IMR-90 (cell line): ENCODE data around the gene MYO7B. TPM values are rescaled to one million over a fixed set of nuclear protein-coding genes. Genes with fewer than 3 reads are reported as not detected.

ENCODE experiments used
- ATAC-seq: fragments of 200-7000 bp; cut with Tn5 transposase; 2 replicates; pipeline ENCODE4 v1.9.1; 2020; ENCODE audit warnings: low read depth, mild to moderate bottlenecking, moderate library complexity
- BruUV-seq: library from RNA; stranded (reverse); fragments of 400-500 nt; replicated peaks from 2 replicates; lab custom pipeline; 2021; lab: Mats Ljungman, UMichigan
- CTCF ChIA-PET: fragments of 300-600 bp; formaldehyde crosslinking; extraction: SDS; loops from one replicate; lab custom pipeline; 2021; ENCODE audit warnings: antibody characterized with exemption; lab: Yijun Ruan, JAX
- POLR2A ChIA-PET: fragments of 300-600 bp; sonication (Branson Sonifier 250); formaldehyde crosslinking; loops from one replicate; lab custom pipeline; 2022; ENCODE audit warnings: antibody characterized with exemption; ENCODE audit not compliant: unreplicated experiment; lab: Charles Lee
- DNase-seq: peaks from one replicate; pipeline ENCODE4 v3.0.0; 2013
- H2AFZ ChIP-seq: replicated peaks from 2 replicates; pipeline ENCODE3; 2013; ENCODE audit warnings: low read length, mild to moderate bottlenecking; ENCODE audit not compliant: poor library complexity
- H2AK5ac ChIP-seq: 2 replicates; pipeline ENCODE4 v1.6.1; 2013; ENCODE audit warnings: low read depth, low read length, inconsistent platforms
- H2AK9ac ChIP-seq: replicated peaks from 2 replicates; pipeline ENCODE3; 2013; ENCODE audit warnings: mild to moderate bottlenecking, low read depth, low read length, moderate library complexity; ENCODE audit not compliant: poor library complexity
- H2BK120ac ChIP-seq: 2 replicates; pipeline ENCODE4 v1.6.1; 2013; ENCODE audit warnings: low read depth, low read length, inconsistent platforms
- H2BK15ac ChIP-seq: 3 replicates; pipeline ENCODE4 v1.6.1; 2013; ENCODE audit warnings: low read depth, low read length, inconsistent platforms
- H2BK20ac ChIP-seq: 2 replicates; pipeline ENCODE4 v1.6.1; 2013; ENCODE audit warnings: low read depth, mild to moderate bottlenecking, inconsistent platforms, low read length, moderate library complexity
- H2BK5ac ChIP-seq: 2 replicates; pipeline ENCODE4 v1.6.1; 2013; ENCODE audit warnings: mild to moderate bottlenecking, low read depth, low read length, inconsistent platforms; ENCODE audit not compliant: poor library complexity, severe bottlenecking
- H3K14ac ChIP-seq: replicated peaks from 2 replicates; pipeline ENCODE4 v1.6.1; 2013; ENCODE audit warnings: low read depth, low read length, inconsistent platforms
- H3K18ac ChIP-seq: 2 replicates; pipeline ENCODE4 v1.6.1; 2013; ENCODE audit warnings: low read depth, low read length, control low read depth
- H3K23ac ChIP-seq: 2 replicates; pipeline ENCODE4 v1.6.1; 2013; ENCODE audit warnings: low read depth, low read length, inconsistent platforms
- H3K27ac ChIP-seq: 2 replicates; pipeline ENCODE4 v1.5.1; 2013; ENCODE audit warnings: mild to moderate bottlenecking, control low read depth, low read length; ENCODE audit not compliant: insufficient read depth
- H3K27me3 ChIP-seq: 2 replicates; pipeline ENCODE4 v1.6.1; 2013; ENCODE audit warnings: low read length; ENCODE audit not compliant: control insufficient read depth, insufficient read depth
- H3K36me3 ChIP-seq: 2 replicates; pipeline ENCODE4 v1.6.1; 2013; ENCODE audit warnings: low read length, mixed read lengths; ENCODE audit not compliant: control insufficient read depth, insufficient read depth
- H3K4ac ChIP-seq: 2 replicates; pipeline ENCODE4 v1.6.1; 2013; ENCODE audit warnings: low read depth, low read length, inconsistent platforms
- H3K4me1 ChIP-seq: 2 replicates; pipeline ENCODE4 v1.6.1; 2013; ENCODE audit warnings: low read length, mixed read lengths; ENCODE audit not compliant: control insufficient read depth, insufficient read depth
- H3K4me2 ChIP-seq: 2 replicates; pipeline ENCODE4 v1.6.1; 2013; ENCODE audit warnings: low read depth, mild to moderate bottlenecking, control low read depth, low read length, moderate library complexity
- H3K4me3 ChIP-seq: 2 replicates; pipeline ENCODE4 v1.5.1; 2013; ENCODE audit warnings: low read depth, mild to moderate bottlenecking, control low read depth, low read length, moderate library complexity; ENCODE audit not compliant: insufficient read depth
- H3K56ac ChIP-seq: 2 replicates; pipeline ENCODE4 v1.6.1; 2013; ENCODE audit warnings: low read length, inconsistent platforms; ENCODE audit not compliant: insufficient read depth; ENCODE audit errors: extremely low read depth
- H3K79me1 ChIP-seq, 2 experiments: 2 replicates each; pipeline ENCODE4 v1.6.1; 2013; ENCODE audit warnings: low read length in 2 of 2, inconsistent platforms in 1 of 2, low read depth in 1 of 2
- H3K9ac ChIP-seq: 2 replicates; pipeline ENCODE4 v1.6.1; 2013; ENCODE audit warnings: low read depth, low read length, control low read depth
- H3K9me1 ChIP-seq: 2 replicates; pipeline ENCODE4 v1.6.1; 2013; ENCODE audit warnings: low read length, inconsistent platforms; ENCODE audit not compliant: insufficient read depth
- H3K9me3 ChIP-seq: 2 replicates; pipeline ENCODE4 v1.6.1; 2013; ENCODE audit warnings: low read length; ENCODE audit not compliant: control insufficient read depth, insufficient read depth
- H4K20me1 ChIP-seq: 2 replicates; pipeline ENCODE4 v1.6.1; 2013; ENCODE audit warnings: low read length, inconsistent platforms; ENCODE audit not compliant: insufficient read depth
- H4K5ac ChIP-seq: 2 replicates; pipeline ENCODE4 v1.6.1; 2013; ENCODE audit warnings: mild to moderate bottlenecking, low read depth, low read length, control low read depth
- H4K8ac ChIP-seq, 2 experiments: 2 replicates each; pipeline ENCODE4 v1.6.1; 2013; ENCODE audit warnings: low read depth in 2 of 2, low read length in 2 of 2, control low read depth in 1 of 2, inconsistent platforms in 1 of 2
- H4K91ac ChIP-seq: 2 replicates; pipeline ENCODE4 v1.6.1; 2013; ENCODE audit warnings: low read depth, low read length, inconsistent platforms; ENCODE audit not compliant: insufficient read depth
- BHLHE40 ChIP-seq: fragments of 150-350 bp; IDR thresholded peaks from 2 replicates; pipeline ENCODE4 v1.6.1; 2016; ENCODE audit warnings: mild to moderate bottlenecking, low read depth, low read length
- CEBPB ChIP-seq: IDR thresholded peaks from 2 replicates; pipeline ENCODE4 v1.6.1; 2012; ENCODE audit warnings: low read depth, low read length, improper control_type of control experiment
- CHD1 ChIP-seq: IDR thresholded peaks from 2 replicates; pipeline ENCODE4 v1.6.1; 2012; ENCODE audit warnings: low read depth, low read length, improper control_type of control experiment
- CTCF ChIP-seq: conservative IDR thresholded peaks from 2 replicates; pipeline ENCODE4 v1.5.1; 2012; ENCODE audit warnings: mild to moderate bottlenecking, low read depth, low read length, improper control_type of control experiment
- ELK1 ChIP-seq: fragments of 150-350 bp; IDR thresholded peaks from 2 replicates; pipeline ENCODE4 v1.6.1; 2016; ENCODE audit warnings: low read depth, mild to moderate bottlenecking, low read length, moderate library complexity, borderline replicate concordance
- FOS ChIP-seq: fragments of 150-350 bp; IDR thresholded peaks from 2 replicates; pipeline ENCODE4 v1.6.1; 2016; ENCODE audit warnings: low read depth, low read length
- MAFK ChIP-seq: IDR thresholded peaks from 2 replicates; pipeline ENCODE4 v1.6.1; 2012; ENCODE audit warnings: low read depth, low read length, improper control_type of control experiment
- MAZ ChIP-seq: IDR thresholded peaks from 2 replicates; pipeline ENCODE4 v1.6.1; 2012; ENCODE audit warnings: low read depth, mild to moderate bottlenecking, low read length, improper control_type of control experiment, moderate library complexity, borderline replicate concordance
- MXI1 ChIP-seq: IDR thresholded peaks from 2 replicates; pipeline ENCODE4 v1.6.1; 2012; ENCODE audit warnings: low read depth, mild to moderate bottlenecking, low read length, moderate library complexity, borderline replicate concordance
- NFE2L2 ChIP-seq: fragments of 150-350 bp; IDR thresholded peaks from 2 replicates; pipeline ENCODE4 v1.6.1; 2016; ENCODE audit warnings: low read depth, mild to moderate bottlenecking, low read length
- POLR2A ChIP-seq: IDR thresholded peaks from 2 replicates; pipeline ENCODE4 v1.6.1; 2012; ENCODE audit warnings: mild to moderate bottlenecking, low read depth, low read length
- RAD21 ChIP-seq: IDR thresholded peaks from 2 replicates; pipeline ENCODE4 v1.6.1; 2012; ENCODE audit warnings: low read length, improper control_type of control experiment
- RCOR1 ChIP-seq: IDR thresholded peaks from 2 replicates; pipeline ENCODE4 v1.6.1; 2012; ENCODE audit warnings: mild to moderate bottlenecking, low read length, improper control_type of control experiment; ENCODE audit not compliant: insufficient replicate concordance
- RFX5 ChIP-seq: IDR thresholded peaks from 2 replicates; pipeline ENCODE4 v1.8.0; 2012; ENCODE audit warnings: low read depth, mild to moderate bottlenecking, low read length, moderate library complexity
- SMC3 ChIP-seq: fragments of 150-350 bp; IDR thresholded peaks from 2 replicates; pipeline ENCODE4 v1.6.1; 2016; ENCODE audit warnings: low read depth, mild to moderate bottlenecking, antibody characterized with exemption, low read length, moderate library complexity
- USF2 ChIP-seq: fragments of 150-350 bp; IDR thresholded peaks from 2 replicates; pipeline ENCODE4 v1.6.1; 2017; ENCODE audit warnings: mild to moderate bottlenecking, antibody characterized with exemption, low read length, low read depth
- WGBS, 2 experiments: methylation state at CpG; one replicate each; pipeline versions ENCODE4 v1.1.5 to v1.1.7; 2013; ENCODE audit warnings: missing lambda C conversion rate in 2 of 2; ENCODE audit not compliant: insufficient read length in 1 of 2; ENCODE audit errors: extremely low coverage in 2 of 2; 5-methylcytosine and 5-hydroxymethylcytosine counted together
- dilution Hi-C: fragments of 300-500 bp; cut with HindIII; formaldehyde crosslinking; loops from one replicate; pipeline ENCODE4 v1.14.3; 2018; ENCODE audit warnings: low sequenced_read_pairs; ENCODE audit not compliant: unreplicated experiment
- in situ Hi-C: fragments of 300-500 bp; cut with MboI; formaldehyde crosslinking; loops from 3 replicates; pipeline ENCODE4 v1.14.3; 2019; ENCODE audit warnings: low sequenced_read_pairs, inconsistent platforms, mixed read lengths
- intact Hi-C: fragments of 100-400 bp; cut with micrococcal nuclease; formaldehyde crosslinking; loops from 2 replicates; pipeline ENCODE4 v1.10.0; 2022
- polyA plus RNA-seq, 3 experiments: library from polyadenylated mRNA; depleted of rRNA; stranded (reverse); fragments of >200 nt; gene quantifications; 2 replicates each; pipeline ENCODE4 v1.2.3, GENCODE V29; 2012; ENCODE audit warnings: low replicate concordance in 1 of 3
- total RNA-seq: library from RNA; depleted of rRNA; stranded (reverse); fragments of >200 nt; gene quantifications from 2 replicates; pipeline ENCODE4 v1.2.3, GENCODE V29; 2012

MYO7B gene
- total and polyA plus RNA-seq, 2 of the 4 experiments (the other 2 are of a cell fraction), result 0.18 to 0.46 TPM

- ATAC-seq (no peak), DNase-seq (no peak)
- no CpG with 5 or more reads among the region's 6 CpGs for WGBS, 2 experiments
- Histone ChIP-seq H2BK20ac (no peak overlapping the region), H3K36me3 (no peaks in the 10 kb centered on the region), H3K56ac (no peak overlapping the region), H3K14ac (no peak overlapping the region), H4K20me1 (no peaks in the 10 kb centered on the region), H2BK15ac (no peak overlapping the region), H3K27me3 (peaks cover 6% of the 10 kb centered on the region; the same call in 1 of the 2 replicates), H2AFZ (no peak overlapping the region), H4K91ac (no peak overlapping the region), H3K23ac (no peak overlapping the region), H3K27ac (no peak overlapping the region), H3K4me1 (no peaks in the 10 kb centered on the region; the same call in 1 of the 2 replicates), H3K18ac (no peak overlapping the region), H4K5ac (no peak overlapping the region), H3K79me1 (no peaks in the 10 kb centered on the region), H2AK5ac (no peak overlapping the region), H2BK5ac (no peak overlapping the region), H3K9ac (no peak overlapping the region), H2AK9ac (no peak overlapping the region), H2BK120ac (no peak overlapping the region), H3K9me1 (no peaks in the 10 kb centered on the region; the same call in 1 of the 2 replicates), H3K4me2 (no peak overlapping the region), H3K4me3 (no peak overlapping the region), H3K4ac (no peak overlapping the region), H3K9me3 (no peaks in the 10 kb centered on the region), H4K8ac (no peak overlapping the region)
- POLR2A ChIA-PET, result no interaction called here
- TF ChIP-seq CEBPB (no peak), MXI1 (no peak), POLR2A (no peak), NFE2L2 (no peak), SMC3 (no peak), MAZ (no peak), CHD1 (no peak), BHLHE40 (no peak), MAFK (no peak), RFX5 (no peak), RAD21 (no peak), ELK1 (no peak), FOS (no peak), USF2 (no peak), RCOR1 (no peak), CTCF (no peak)
- CTCF ChIA-PET, result no interaction called here
- dilution Hi-C loops (no loop called here), intact Hi-C loops (no loop called here), in situ Hi-C loops (no loop called here)
- BruUV-seq, result no TSS peak
Measured at GRCh38 chr2:127569666-127570065, 34.2 kb downstream of the MYO7B start.
